Endometrial microvascular endothelial cells (primary cell): ENCODE results near the gene CD4. TPM values are rescaled to one million over a fixed set of nuclear protein-coding genes. Genes with fewer than 3 reads are reported as not detected.

Experiments
- in situ Hi-C: cut with HindIII; loops from 2 replicates; pipeline ENCODE4 v1.10.0; 2017; ENCODE audit warnings: low sequenced_read_pairs, low pct_unique_long_range_greater_than_20kb; ENCODE audit errors: inconsistent ontology term
- total RNA-seq: library from RNA; depleted of rRNA; stranded (reverse); fragments of >200 nt; gene quantifications from one replicate; pipeline ENCODE4 v1.2.3, GENCODE V29; 2015; ENCODE audit errors: inconsistent ontology term

The CD4 gene
- total RNA-seq, 1 donor from 2014 or later, result not detected

- in situ Hi-C loops, result no loop called here
Measured at GRCh38 chr12:6823182-6824084, 34.1 kb downstream of the CD4 start.

- in situ Hi-C loops, result no loop called here
Measured at GRCh38 chr12:6824085-6824775, 34.9 kb downstream of the CD4 start.

DNA sequence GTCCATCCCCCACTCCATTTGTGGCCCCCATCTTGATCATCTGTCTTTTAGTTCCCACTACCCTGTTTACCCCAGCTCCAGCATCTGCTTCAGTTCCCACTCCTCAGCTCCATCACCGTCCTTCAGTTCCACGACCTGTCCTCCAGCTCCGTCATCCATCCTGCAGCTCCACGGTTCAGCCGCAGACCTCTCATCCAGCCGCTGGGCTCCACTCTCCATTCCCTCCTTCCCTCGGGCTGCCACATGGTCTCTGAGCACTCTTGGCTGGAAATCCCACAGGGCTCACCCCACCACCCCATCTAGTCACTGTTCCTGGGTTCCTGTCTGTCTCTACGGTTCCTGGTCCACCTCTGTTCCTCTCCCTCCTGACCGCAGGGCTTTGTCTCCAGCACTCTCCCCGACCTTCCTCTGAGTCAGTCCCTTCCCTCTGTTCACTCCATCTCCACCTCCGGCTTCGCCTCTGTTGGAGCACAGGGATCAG, 35.6 kb downstream of the CD4 start:
- in situ Hi-C loops, result no loop called here

- in situ Hi-C loops, result no loop called here
Measured at GRCh38 chr12:6825398-6826124, 36.2 kb downstream of the CD4 start.

DNA sequence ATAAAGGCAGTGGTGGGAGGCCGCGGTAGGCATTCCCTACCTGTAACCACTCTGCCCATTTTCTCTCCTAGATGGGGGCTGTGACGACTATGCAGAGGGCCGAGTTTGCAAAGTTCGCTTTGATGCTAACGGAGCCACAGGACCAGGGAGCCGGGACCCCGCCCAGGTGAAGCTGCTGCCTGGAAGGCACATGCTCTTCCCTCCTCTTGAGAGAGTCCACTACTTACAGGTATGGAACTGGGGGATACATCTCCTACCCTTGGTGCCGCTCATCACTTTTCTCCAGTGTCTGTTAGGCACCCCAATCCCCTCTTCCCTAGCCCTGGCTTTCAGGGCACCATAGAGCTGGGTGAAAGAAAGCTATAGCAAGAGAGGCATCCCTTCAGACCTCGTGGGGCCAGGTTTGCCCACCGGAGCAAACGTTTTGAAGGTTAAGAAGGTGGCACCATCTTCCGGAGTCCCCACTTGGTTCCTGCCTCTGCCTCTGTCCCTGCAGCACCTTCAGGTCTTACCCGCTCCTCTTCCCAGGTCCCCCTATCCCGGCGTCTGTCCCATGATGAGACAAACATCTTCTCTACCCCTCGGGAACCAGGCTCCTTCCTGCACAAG, 36.9 kb downstream of the CD4 start:
- in situ Hi-C loops, result no loop called here

DNA sequence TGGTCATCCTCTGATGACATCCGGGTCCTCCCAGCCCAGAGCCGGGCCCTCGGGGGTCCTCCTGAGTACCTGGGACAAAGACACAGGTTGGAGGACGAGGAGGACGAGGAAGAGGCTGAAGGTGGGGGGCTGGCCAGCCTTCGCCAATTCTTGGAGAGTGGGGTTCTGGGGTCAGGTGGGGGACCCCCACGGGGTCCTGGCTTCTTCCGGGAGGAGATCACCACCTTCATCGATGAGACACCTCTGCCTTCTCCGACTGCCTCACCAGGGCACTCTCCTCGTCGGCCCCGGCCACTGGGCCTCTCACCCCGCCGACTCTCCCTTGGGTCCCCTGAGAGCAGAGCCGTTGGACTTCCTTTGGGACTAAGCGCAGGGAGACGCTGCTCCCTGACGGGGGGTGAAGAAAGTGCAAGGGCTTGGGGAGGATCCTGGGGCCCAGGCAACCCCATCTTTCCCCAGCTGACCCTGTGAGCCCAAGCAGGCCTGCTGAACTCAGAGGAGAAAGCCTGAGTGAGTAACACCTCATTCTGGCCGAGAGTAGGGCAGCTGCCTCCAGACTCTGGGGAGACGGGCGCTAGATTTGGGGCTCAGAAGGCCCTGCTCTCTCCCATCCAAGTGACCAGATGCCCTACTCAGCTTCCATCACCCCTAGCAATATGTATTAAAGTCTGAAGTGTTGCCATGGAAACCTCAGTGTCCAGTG, 37.6 kb downstream of the CD4 start:
- in situ Hi-C loops, result no loop called here

DNA sequence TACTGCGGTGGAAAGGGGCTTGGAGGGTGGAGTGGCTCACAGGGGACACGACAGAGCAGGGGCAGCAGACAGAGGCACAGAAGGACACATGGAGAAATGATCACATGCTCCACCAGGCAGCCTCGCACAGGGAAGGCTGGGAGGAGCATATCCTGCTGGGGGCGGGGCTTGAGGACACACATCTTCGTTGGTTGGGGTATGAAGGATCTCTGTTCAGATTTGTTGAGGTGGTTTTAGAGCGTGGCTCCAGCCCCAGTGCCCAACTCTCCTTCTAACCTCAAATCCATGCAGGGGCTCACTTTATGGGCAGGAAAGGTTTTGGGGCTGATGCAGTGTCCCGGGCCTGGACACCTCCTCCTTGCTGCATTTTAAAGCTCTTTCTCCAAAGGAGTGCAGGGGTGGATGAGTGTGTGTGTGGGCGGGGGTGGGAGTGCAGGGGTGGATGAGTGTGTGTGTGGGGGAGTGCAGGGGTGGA, 38.1 kb downstream of the CD4 start:
- in situ Hi-C loops, result no loop called here

DNA sequence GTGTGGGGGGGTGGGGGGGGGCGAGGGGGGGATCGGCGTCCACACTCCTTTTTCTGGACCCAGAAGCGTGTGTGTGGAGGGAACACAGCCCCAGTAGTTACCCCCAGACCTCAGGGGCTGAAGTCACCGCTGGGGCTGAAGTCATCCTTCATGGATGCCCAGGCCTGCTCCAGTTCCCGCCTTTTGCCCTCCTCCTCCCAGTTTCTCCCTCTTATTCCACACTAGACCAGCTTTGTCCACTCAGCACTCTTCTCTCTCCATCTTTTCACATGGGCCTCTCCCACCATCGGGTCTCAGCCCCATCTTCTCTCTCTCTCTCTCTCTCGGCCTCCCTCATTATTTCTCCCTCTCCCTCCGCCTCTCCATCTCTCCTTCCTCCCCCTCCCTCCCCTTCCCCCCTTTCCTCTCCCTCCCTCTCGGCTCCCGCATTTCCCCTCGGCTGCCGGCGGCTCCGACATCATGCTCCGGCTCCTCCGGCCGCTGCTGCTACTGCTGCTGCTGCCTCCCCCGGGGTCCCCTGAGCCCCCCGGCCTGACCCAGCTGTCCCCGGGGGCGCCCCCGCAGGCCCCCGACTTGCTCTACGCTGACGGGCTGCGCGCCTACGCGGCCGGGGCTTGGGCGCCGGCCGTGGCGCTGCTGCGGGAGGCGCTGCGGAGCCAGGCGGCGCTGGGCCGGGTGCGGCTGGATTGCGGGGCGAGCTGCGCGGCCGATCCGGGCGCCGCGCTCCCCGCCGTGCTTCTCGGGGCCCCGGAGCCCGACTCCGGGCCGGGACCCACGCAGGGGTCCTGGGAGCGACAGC, 38.9 kb downstream of the CD4 start, which contains the start of gene P3H3:
TSS of gene P3H3 (plus strand) at position 426 of the 799 bp plus-strand sequence. CDS start at position 460, 34 bp downstream.
- in situ Hi-C loops, result no loop called here

GRCh38 chr12:6828781-6829535, 39.6 kb downstream of the CD4 start:
- in situ Hi-C loops, result no loop called here

DNA sequence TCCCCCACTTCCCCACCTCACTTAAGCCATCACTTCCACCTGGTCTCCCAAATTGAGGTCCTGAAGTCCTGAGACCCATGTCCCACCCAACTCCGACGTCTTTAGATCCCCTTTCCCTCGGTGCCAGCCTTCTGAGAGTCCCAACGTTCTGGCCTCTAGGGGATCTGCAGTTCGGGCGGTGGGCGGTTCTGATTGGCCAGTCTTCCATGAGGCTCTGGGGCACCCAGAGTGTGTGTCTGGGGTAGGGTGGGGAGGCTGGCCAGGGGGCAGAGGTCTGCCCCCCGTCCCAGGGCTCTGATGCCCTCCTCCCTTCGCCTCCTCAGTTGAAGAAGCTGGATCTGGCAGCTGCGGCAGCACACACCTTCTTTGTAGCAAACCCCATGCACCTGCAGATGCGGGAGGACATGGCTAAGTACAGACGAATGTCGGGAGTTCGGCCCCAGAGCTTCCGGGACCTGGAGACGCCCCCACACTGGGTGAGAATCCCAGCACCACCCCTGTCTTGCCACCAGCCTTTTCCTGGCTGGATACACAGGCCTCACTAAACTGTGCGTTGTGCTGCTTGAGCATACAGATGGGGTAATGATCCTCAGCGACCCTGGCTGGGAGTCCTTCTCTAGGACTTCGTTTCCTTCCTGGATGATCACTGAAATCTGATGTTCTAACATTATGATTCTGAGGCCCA, 40.4 kb downstream of the CD4 start:
- in situ Hi-C loops, result no loop called here

GRCh38 chr12:6830286-6830890, 41.1 kb downstream of the CD4 start:
- in situ Hi-C loops, result no loop called here

- in situ Hi-C loops, result no loop called here
Measured at GRCh38 chr12:6830999-6831398, 41.7 kb downstream of the CD4 start.

- in situ Hi-C loops, result no loop called here
Measured at GRCh38 chr12:6831450-6831995, 42.2 kb downstream of the CD4 start.

DNA sequence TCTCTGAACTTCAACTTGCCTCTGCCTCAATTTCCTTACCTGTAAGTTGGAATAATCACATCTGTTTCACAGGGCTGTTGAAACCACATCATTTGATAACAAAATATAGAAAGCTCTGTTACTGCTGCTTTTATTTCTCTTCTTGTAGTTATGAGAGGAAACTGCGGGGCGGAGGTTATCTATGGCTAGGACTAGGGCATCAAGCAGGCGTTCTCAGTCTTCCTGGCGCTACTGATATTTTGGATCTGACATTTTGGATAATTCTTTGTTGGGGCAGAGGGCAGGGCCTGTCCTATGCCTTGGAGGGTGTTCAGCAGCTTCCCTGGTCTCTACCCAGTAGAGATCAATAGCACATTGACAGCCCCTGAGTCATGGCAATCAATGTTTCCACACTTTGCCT, 42.8 kb downstream of the CD4 start:
- in situ Hi-C loops, result no loop called here

GRCh38 chr12:6833189-6833890, 44.0 kb downstream of the CD4 start:
- in situ Hi-C loops, result no loop called here
